Measurements from ENCODE around the gene SCAMP4. TPM values are rescaled to one million over a fixed set of nuclear protein-coding genes. Genes with fewer than 3 reads are reported as not detected.
A peak's percentile ranks its signal among the peaks of the same experiment; 100 is the strongest.

Gene SCAMP4
- total and polyA plus RNA-seq, 9 of the 15 experiments (the other 6 are each of a cell fraction or from before 2014, with no cell fraction given): 0.81 to 45.9 (median 12.8) TPM

DNA sequence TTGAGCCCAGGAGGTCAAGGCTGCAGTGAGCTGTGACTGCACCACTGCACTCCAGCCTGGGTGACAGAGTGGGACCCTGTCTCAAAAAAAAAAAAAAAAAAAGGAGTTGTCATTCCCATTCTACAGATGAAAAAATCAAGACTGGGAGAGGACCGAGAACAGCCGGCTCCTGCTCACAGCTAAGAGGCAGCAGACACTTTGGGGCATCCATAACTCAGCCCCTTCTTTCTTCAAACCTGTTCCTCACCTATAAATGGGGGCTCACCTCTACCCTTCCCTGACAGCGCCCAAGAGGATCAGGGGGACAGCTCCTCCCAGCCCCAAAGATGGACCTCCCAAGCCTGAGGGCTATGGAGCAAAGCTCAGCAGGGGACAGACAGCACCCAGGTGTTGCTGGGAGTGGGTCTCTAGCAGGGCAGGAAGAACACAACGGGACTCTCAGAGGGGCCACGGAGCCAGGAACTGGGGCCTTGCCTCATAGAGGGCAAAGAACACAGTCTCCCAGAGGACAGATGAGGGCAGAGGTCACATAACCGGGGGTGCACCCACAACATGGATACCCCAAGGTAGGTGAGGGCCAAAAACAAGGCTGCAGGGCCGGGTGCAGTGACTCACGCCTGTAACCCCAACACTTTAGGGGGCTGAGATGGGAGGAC, 38.4 kb upstream of the SCAMP4 start:
- ChIA-PET CTCF (ENCODE audit: low intra/inter-chr PET ratio) (interaction anchor here (0.6 to 0.7 kb wide), 2 partner anchors 84 to 327 kb away, joined by 3 read pairs; no protein-coding TSS in a partner anchor), POLR2A (interaction anchor here (1.0 to 3.5 kb wide), 2 partner anchors 9 to 11 kb away, joined by 3 to 24 read pairs; no protein-coding TSS in a partner anchor)
- intact Hi-C loops (cut with micrococcal nuclease): no loop called here
- ATAC-seq (no peak), FAIRE-seq (no peak), DNase-seq (ENCODE audit: extremely low read depth in 1 of 4, low spot score in 3 of 4) (no peak)
- Histone ChIP-seq H3K4me3 (no peak overlapping the region), H3K9me1 (ENCODE audit: control insufficient read depth, insufficient read depth, low read length) (no peaks in the 10 kb centered on the region), H3K27me3 (ENCODE audit: control insufficient read depth in 2 of 2, insufficient read depth in 2 of 2, low read length in 2 of 2) (no peaks in the 10 kb centered on the region), H2AFZ (ENCODE audit: low read depth, low read length) (no peak overlapping the region), H4K20me1 (replicated peaks; ENCODE audit: control insufficient read depth, insufficient read depth, low read length) (no peaks in the 10 kb centered on the region), H3K4me2 (ENCODE audit: insufficient read depth, low read length) (no peak overlapping the region), H3K9me3 (replicated peaks; ENCODE audit: control insufficient read depth, insufficient read depth, low read depth, low read length) (no peaks in the 10 kb centered on the region), H3K36me3 (ENCODE audit: control insufficient read depth, insufficient read depth, low read length) (peaks cover 18% of the 10 kb centered on the region; the same call in 2 of the 3 replicates), H3K79me2 (ENCODE audit: control insufficient read depth, insufficient read depth, low read length) (peaks cover 47% of the 10 kb centered on the region), H3K9ac (ENCODE audit: insufficient read depth in 1 of 2, low read depth in 2 of 2, low read length in 2 of 2) (no peak overlapping the region), H3K27ac (ENCODE audit: extremely low read depth, low read depth, low read length) (no peak overlapping the region), H3K4me1 (replicated peaks in 1 of 2; ENCODE audit: control insufficient read depth in 2 of 2, insufficient read depth in 2 of 2, low read length in 2 of 2) (peaks cover 27 to 66% of the 10 kb centered on the region in 2 experiments)
- in situ Hi-C loops (cut with MboI): no loop called here
- WGBS (ENCODE audit: insufficient coverage, low coverage, missing lambda C conversion rate): 74% methylated on average over 7 of the region's 8 CpGs
- no peak for TF ChIP-seq SUPT5H (IDR thresholded peaks at IDR 0.05)
- TF ChIP-seq, protein P1, sequence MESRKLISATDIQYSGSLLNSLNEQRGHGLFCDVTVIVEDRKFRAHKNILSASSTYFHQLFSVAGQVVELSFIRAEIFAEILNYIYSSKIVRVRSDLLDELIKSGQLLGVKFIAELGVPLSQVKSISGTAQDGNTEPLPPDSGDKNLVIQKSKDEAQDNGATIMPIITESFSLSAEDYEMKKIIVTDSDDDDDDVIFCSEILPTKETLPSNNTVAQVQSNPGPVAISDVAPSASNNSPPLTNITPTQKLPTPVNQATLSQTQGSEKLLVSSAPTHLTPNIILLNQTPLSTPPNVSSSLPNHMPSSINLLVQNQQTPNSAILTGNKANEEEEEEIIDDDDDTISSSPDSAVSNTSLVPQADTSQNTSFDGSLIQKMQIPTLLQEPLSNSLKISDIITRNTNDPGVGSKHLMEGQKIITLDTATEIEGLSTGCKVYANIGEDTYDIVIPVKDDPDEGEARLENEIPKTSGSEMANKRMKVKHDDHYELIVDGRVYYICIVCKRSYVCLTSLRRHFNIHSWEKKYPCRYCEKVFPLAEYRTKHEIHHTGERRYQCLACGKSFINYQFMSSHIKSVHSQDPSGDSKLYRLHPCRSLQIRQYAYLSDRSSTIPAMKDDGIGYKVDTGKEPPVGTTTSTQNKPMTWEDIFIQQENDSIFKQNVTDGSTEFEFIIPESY (CRISPR knock-in tag; IDR thresholded peaks at IDR 0.05): 0 out of 2 replicates have a peak, but pooled peaks have one; percentile 18
- TF ChIP-seq, protein P2, sequence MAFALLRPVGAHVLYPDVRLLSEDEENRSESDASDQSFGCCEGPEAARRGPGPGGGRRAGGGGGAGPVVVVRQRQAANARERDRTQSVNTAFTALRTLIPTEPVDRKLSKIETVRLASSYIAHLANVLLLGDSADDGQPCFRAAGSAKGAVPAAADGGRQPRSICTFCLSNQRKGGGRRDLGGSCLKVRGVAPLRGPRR (CRISPR knock-in tag; IDR thresholded peaks at IDR 0.05): no peak
- TF ChIP-seq NCOR1 (IDR thresholded peaks at IDR 0.05): no peak
- TF ChIP-seq DNMT1 (IDR thresholded peaks at IDR 0.05): no peak
- peak; percentile 81 for TF ChIP-seq BCOR (IDR thresholded peaks at IDR 0.05)
- 0 out of 4 replicates have a peak, but pooled peaks of 1 of the 2 experiments have one; percentile 12 for TF ChIP-seq RCOR1 (IDR thresholded peaks at IDR 0.05; ENCODE audit: borderline replicate concordance in 1 of 2, low read depth in 2 of 2, low read length in 2 of 2)
- TF ChIP-seq SMARCC2 (IDR thresholded peaks at IDR 0.05; ENCODE audit: low read depth): no peak
- no peak for TF ChIP-seq ZNF24 (IDR thresholded peaks at IDR 0.05)
- TF ChIP-seq PHF20 (IDR thresholded peaks at IDR 0.05; ENCODE audit: partially characterized antibody): peak; percentile 19
- TF ChIP-seq KDM1A (IDR thresholded peaks at IDR 0.05): peak; percentile 2 to 30; a peak in 1 of 4 replicates
- TF ChIP-seq RBM25 (IDR thresholded peaks at IDR 0.05; ENCODE audit: low read depth, low read length, severe bottlenecking): peak; percentile 71
- no TSS peak for BruUV-seq (replicated peaks)

Measured in K562 (cell line).